ENCODE results near the gene SGCB.
A peak's percentile ranks its signal among the peaks of the same experiment; 100 is the strongest.

The SGCB gene

GRCh38 chr4:52028970-52029369 is 9.1 kb downstream of the SGCB start:
- no peaks in the 10 kb centered on the region for H3K9me3 ChIP-seq (ENCODE audit: control insufficient read depth in 2 of 2, low read length in 2 of 2)
- H3K36me3 ChIP-seq (ENCODE audit: control insufficient read depth in 2 of 2, insufficient read depth in 2 of 2, low read length in 2 of 2) = peaks cover 0 to 14% of the 10 kb centered on the region in 2 donors
- no peaks in the 10 kb centered on the region for H3K27me3 ChIP-seq (ENCODE audit: control insufficient read depth in 2 of 2, insufficient read depth in 2 of 2, low read length in 2 of 2)
- no peak overlapping the region for H3K27ac ChIP-seq (ENCODE audit: low read depth in 2 of 2, low read length in 2 of 2)
- H3K4me1 ChIP-seq (ENCODE audit: control insufficient read depth in 2 of 2, insufficient read depth in 2 of 2, low read length in 2 of 2) = no peaks in the 10 kb centered on the region
- no peak overlapping the region for H3K4me3 ChIP-seq (ENCODE audit: low read length in 2 of 2)
- H3K9ac ChIP-seq (ENCODE audit: low read depth in 1 of 2, low read length in 2 of 2) = no peak overlapping the region

GRCh38 chr4:52019936-52020657 is 18.0 kb downstream of the SGCB start, which contains the start of gene LRRC66:
LRRC66 (minus strand) TSS chr4:52020363; CDS start chr4:52017613, 2,750 bp downstream.
- H3K9ac ChIP-seq (ENCODE audit: low read depth in 1 of 2, low read length in 2 of 2) = peak within 1 kb of the TSS; percentile 28 to 37
- H3K27ac ChIP-seq (ENCODE audit: low read depth in 2 of 2, low read length in 2 of 2) = peak within 1 kb of the TSS; percentile 74 to 88
- H3K4me1 ChIP-seq (ENCODE audit: control insufficient read depth in 2 of 2, insufficient read depth in 2 of 2, low read length in 2 of 2) = peaks cover 6 to 22% of the 10 kb centered on the region in 2 donors
- H3K27me3 ChIP-seq (ENCODE audit: control insufficient read depth in 2 of 2, insufficient read depth in 2 of 2, low read length in 2 of 2) = no peaks in the 10 kb centered on the region
- H3K9me3 ChIP-seq (ENCODE audit: control insufficient read depth in 2 of 2, low read length in 2 of 2) = no peaks in the 10 kb centered on the region
- H3K4me3 ChIP-seq (ENCODE audit: low read length in 2 of 2) = peak within 1 kb of the TSS; percentile 52 to 62
- H3K36me3 ChIP-seq (ENCODE audit: control insufficient read depth in 2 of 2, insufficient read depth in 2 of 2, low read length in 2 of 2) = peaks cover 6 to 10% of the 10 kb centered on the region in 2 donors

GRCh38 chr4:52017814-52018213 is 20.3 kb downstream of the SGCB start:
- Histone ChIP-seq H3K4me1 (ENCODE audit: control insufficient read depth in 2 of 2, insufficient read depth in 2 of 2, low read length in 2 of 2) (peaks cover 6 to 22% of the 10 kb centered on the region in 2 donors), H3K27me3 (ENCODE audit: control insufficient read depth in 2 of 2, insufficient read depth in 2 of 2, low read length in 2 of 2) (no peaks in the 10 kb centered on the region), H3K9ac (ENCODE audit: low read depth in 1 of 2, low read length in 2 of 2) (no peak overlapping the region), H3K27ac (ENCODE audit: low read depth in 2 of 2, low read length in 2 of 2) (peak overlapping the region; percentile 61 to 88), H3K9me3 (ENCODE audit: control insufficient read depth in 2 of 2, low read length in 2 of 2) (no peaks in the 10 kb centered on the region), H3K4me3 (ENCODE audit: low read length in 2 of 2) (peak overlapping the region in 1 of 2 donors; percentile 21), H3K36me3 (ENCODE audit: control insufficient read depth in 2 of 2, insufficient read depth in 2 of 2, low read length in 2 of 2) (peaks cover 0 to 7% of the 10 kb centered on the region in 2 donors)

DNA sequence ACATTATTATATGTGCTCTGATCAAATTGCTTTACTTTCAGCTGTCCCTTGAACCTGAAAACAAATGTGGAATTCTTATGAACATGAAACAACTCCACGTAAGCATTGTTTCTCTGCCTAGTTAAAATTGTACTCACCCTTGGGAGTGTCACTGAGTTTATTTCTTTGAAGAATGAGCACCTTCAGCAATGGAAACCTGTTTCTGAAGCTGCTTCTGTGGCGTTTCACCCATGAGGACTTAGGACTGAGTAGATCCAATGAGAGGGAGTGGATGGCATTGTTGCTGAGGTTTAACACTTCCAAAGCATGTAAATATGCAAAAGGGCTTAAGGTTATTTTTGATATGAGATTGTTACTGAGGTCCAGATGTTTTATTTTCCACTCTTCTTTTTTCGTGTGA is 21.1 kb downstream of the SGCB start:
- Histone ChIP-seq H3K36me3 (ENCODE audit: control insufficient read depth in 2 of 2, insufficient read depth in 2 of 2, low read length in 2 of 2) (no peaks in the 10 kb centered on the region), H3K27ac (ENCODE audit: low read depth in 2 of 2, low read length in 2 of 2) (peak overlapping the region; percentile 38 to 88), H3K4me1 (ENCODE audit: control insufficient read depth in 2 of 2, insufficient read depth in 2 of 2, low read length in 2 of 2) (peaks cover 11 to 22% of the 10 kb centered on the region in 2 donors), H3K4me3 (ENCODE audit: low read length in 2 of 2) (peak overlapping the region; percentile 21 to 39), H3K27me3 (ENCODE audit: control insufficient read depth in 2 of 2, insufficient read depth in 2 of 2, low read length in 2 of 2) (no peaks in the 10 kb centered on the region), H3K9me3 (ENCODE audit: control insufficient read depth in 2 of 2, low read length in 2 of 2) (no peaks in the 10 kb centered on the region), H3K9ac (ENCODE audit: low read depth in 1 of 2, low read length in 2 of 2) (no peak overlapping the region)

DNA sequence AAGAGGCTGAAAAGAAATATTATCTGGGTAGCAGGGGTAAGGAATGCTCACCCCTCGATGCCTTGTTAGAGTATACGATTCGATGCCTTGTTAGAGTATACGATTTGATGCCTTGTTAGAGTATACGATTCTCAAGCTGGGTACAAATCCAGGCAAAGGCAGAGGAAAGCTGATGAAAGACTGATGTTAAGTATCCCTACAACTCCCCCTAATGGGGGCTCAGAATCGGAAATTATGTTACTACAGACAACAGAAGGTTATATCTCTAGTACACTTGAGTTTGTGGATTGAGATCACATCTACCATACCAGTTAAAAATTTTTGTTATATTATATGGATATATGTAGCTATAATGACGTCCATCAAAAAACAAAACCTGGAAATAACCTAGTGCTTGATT is 22.7 kb downstream of the SGCB start:
- no peaks in the 10 kb centered on the region for H3K27me3 ChIP-seq (ENCODE audit: control insufficient read depth in 2 of 2, insufficient read depth in 2 of 2, low read length in 2 of 2)
- no peaks in the 10 kb centered on the region for H3K9me3 ChIP-seq (ENCODE audit: control insufficient read depth in 2 of 2, low read length in 2 of 2)
- no peak overlapping the region for H3K9ac ChIP-seq (ENCODE audit: low read depth in 1 of 2, low read length in 2 of 2)
- H3K4me3 ChIP-seq (ENCODE audit: low read length in 2 of 2) = no peak overlapping the region
- H3K4me1 ChIP-seq (ENCODE audit: control insufficient read depth in 2 of 2, insufficient read depth in 2 of 2, low read length in 2 of 2) = peaks cover 13 to 25% of the 10 kb centered on the region in 2 donors
- H3K36me3 ChIP-seq (ENCODE audit: control insufficient read depth in 2 of 2, insufficient read depth in 2 of 2, low read length in 2 of 2) = no peaks in the 10 kb centered on the region
- H3K27ac ChIP-seq (ENCODE audit: low read depth in 2 of 2, low read length in 2 of 2) = no peak overlapping the region

DNA sequence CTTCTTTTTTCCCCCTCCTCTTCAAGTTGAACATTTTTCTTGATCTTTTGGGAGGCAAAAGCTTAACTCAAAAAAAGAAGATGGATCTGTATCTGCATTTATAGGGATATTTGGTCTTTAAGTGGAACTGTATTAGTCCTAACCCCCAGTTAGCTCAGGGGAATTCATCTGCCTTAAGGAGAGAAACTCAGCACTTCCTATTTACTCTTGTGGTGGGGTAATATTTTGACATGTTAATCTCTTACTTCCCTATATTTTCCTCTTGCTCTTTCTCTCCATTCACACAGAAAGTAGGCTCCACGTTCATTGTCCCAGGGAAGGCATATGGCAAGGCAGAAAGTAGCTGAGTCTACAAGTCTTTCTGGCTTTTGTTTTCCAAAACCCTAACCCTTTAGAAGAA is 23.2 kb downstream of the SGCB start:
- no peak overlapping the region for H3K27ac ChIP-seq (ENCODE audit: low read depth in 2 of 2, low read length in 2 of 2)
- H3K9ac ChIP-seq (ENCODE audit: low read depth in 1 of 2, low read length in 2 of 2) = no peak overlapping the region
- peaks cover 13 to 22% of the 10 kb centered on the region in 2 donors for H3K4me1 ChIP-seq (ENCODE audit: control insufficient read depth in 2 of 2, insufficient read depth in 2 of 2, low read length in 2 of 2)
- H3K4me3 ChIP-seq (ENCODE audit: low read length in 2 of 2) = no peak overlapping the region
- no peaks in the 10 kb centered on the region for H3K9me3 ChIP-seq (ENCODE audit: control insufficient read depth in 2 of 2, low read length in 2 of 2)
- no peaks in the 10 kb centered on the region for H3K27me3 ChIP-seq (ENCODE audit: control insufficient read depth in 2 of 2, insufficient read depth in 2 of 2, low read length in 2 of 2)
- no peaks in the 10 kb centered on the region for H3K36me3 ChIP-seq (ENCODE audit: control insufficient read depth in 2 of 2, insufficient read depth in 2 of 2, low read length in 2 of 2)

DNA sequence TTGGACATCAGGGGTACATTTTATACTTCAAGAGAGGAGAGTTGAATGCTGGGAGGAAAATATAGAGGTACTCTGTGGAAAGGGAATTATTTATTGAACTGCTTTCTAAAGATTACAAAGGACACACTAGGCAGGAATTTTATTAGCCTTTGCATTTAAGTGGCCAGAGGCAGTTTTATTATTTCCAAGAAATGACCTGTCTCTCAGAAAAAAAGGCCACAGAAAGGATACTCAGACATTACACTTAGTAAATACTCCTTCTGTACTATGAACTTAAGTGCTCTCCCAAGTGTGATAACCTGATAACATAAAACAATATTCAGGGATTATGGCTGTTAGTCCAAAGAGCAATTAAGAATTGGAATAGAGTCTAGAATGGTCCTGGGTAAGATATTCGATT is 25.4 kb downstream of the SGCB start:
- Histone ChIP-seq H3K27ac (ENCODE audit: low read depth in 2 of 2, low read length in 2 of 2) (no peak overlapping the region), H3K36me3 (ENCODE audit: control insufficient read depth in 2 of 2, insufficient read depth in 2 of 2, low read length in 2 of 2) (no peaks in the 10 kb centered on the region), H3K9me3 (ENCODE audit: control insufficient read depth in 2 of 2, low read length in 2 of 2) (no peaks in the 10 kb centered on the region), H3K27me3 (ENCODE audit: control insufficient read depth in 2 of 2, insufficient read depth in 2 of 2, low read length in 2 of 2) (no peaks in the 10 kb centered on the region), H3K4me1 (ENCODE audit: control insufficient read depth in 2 of 2, insufficient read depth in 2 of 2, low read length in 2 of 2) (peaks cover 6 to 9% of the 10 kb centered on the region in 2 donors), H3K9ac (ENCODE audit: low read depth in 1 of 2, low read length in 2 of 2) (no peak overlapping the region), H3K4me3 (ENCODE audit: low read length in 2 of 2) (no peak overlapping the region)

- Histone ChIP-seq H3K9ac (ENCODE audit: low read depth in 1 of 2, low read length in 2 of 2) (no peak overlapping the region), H3K27ac (ENCODE audit: low read depth in 2 of 2, low read length in 2 of 2) (no peak overlapping the region), H3K9me3 (ENCODE audit: control insufficient read depth in 2 of 2, low read length in 2 of 2) (no peaks in the 10 kb centered on the region), H3K27me3 (ENCODE audit: control insufficient read depth in 2 of 2, insufficient read depth in 2 of 2, low read length in 2 of 2) (no peaks in the 10 kb centered on the region), H3K36me3 (ENCODE audit: control insufficient read depth in 2 of 2, insufficient read depth in 2 of 2, low read length in 2 of 2) (no peaks in the 10 kb centered on the region), H3K4me3 (ENCODE audit: low read length in 2 of 2) (no peak overlapping the region), H3K4me1 (ENCODE audit: control insufficient read depth in 2 of 2, insufficient read depth in 2 of 2, low read length in 2 of 2) (peaks cover 6 to 7% of the 10 kb centered on the region in 2 donors)
Measured at GRCh38 chr4:52010986-52011385, 27.1 kb downstream of the SGCB start.

GRCh38 chr4:52006887-52007286 is 31.2 kb downstream of the SGCB start:
- H3K4me1 ChIP-seq (ENCODE audit: control insufficient read depth in 2 of 2, insufficient read depth in 2 of 2, low read length in 2 of 2) = peaks cover 2 to 4% of the 10 kb centered on the region in 2 donors
- H3K9ac ChIP-seq (ENCODE audit: low read depth in 1 of 2, low read length in 2 of 2) = no peak overlapping the region
- H3K9me3 ChIP-seq (ENCODE audit: control insufficient read depth in 2 of 2, low read length in 2 of 2) = no peaks in the 10 kb centered on the region
- H3K27me3 ChIP-seq (ENCODE audit: control insufficient read depth in 2 of 2, insufficient read depth in 2 of 2, low read length in 2 of 2) = no peaks in the 10 kb centered on the region
- H3K27ac ChIP-seq (ENCODE audit: low read depth in 2 of 2, low read length in 2 of 2) = no peak overlapping the region
- no peaks in the 10 kb centered on the region for H3K36me3 ChIP-seq (ENCODE audit: control insufficient read depth in 2 of 2, insufficient read depth in 2 of 2, low read length in 2 of 2)
- no peak overlapping the region for H3K4me3 ChIP-seq (ENCODE audit: low read length in 2 of 2)

- Histone ChIP-seq H3K9me3 (ENCODE audit: control insufficient read depth in 2 of 2, low read length in 2 of 2) (no peaks in the 10 kb centered on the region), H3K27ac (ENCODE audit: low read depth in 2 of 2, low read length in 2 of 2) (no peak overlapping the region), H3K4me1 (ENCODE audit: control insufficient read depth in 2 of 2, insufficient read depth in 2 of 2, low read length in 2 of 2) (peaks cover 0 to 2% of the 10 kb centered on the region in 2 donors)
Measured at GRCh38 chr4:52005604-52006273, 32.4 kb downstream of the SGCB start.

More at GRCh38 chr4:52005604-52006273, 32.4 kb downstream of the SGCB start:
- Histone ChIP-seq H3K27me3 (ENCODE audit: control insufficient read depth in 2 of 2, insufficient read depth in 2 of 2, low read length in 2 of 2) (no peaks in the 10 kb centered on the region), H3K4me3 (ENCODE audit: low read length in 2 of 2) (no peak overlapping the region), H3K36me3 (ENCODE audit: control insufficient read depth in 2 of 2, insufficient read depth in 2 of 2, low read length in 2 of 2) (no peaks in the 10 kb centered on the region), H3K9ac (ENCODE audit: low read depth in 1 of 2, low read length in 2 of 2) (no peak overlapping the region)
